ENCODE measurements around the gene KIF5A.
"Not testable (repeated sequence)": the region's sequence is repeated elsewhere in the genome, so short reads cannot be mapped to it uniquely, and the experiment has no call there.

KIF5A gene

DNA sequence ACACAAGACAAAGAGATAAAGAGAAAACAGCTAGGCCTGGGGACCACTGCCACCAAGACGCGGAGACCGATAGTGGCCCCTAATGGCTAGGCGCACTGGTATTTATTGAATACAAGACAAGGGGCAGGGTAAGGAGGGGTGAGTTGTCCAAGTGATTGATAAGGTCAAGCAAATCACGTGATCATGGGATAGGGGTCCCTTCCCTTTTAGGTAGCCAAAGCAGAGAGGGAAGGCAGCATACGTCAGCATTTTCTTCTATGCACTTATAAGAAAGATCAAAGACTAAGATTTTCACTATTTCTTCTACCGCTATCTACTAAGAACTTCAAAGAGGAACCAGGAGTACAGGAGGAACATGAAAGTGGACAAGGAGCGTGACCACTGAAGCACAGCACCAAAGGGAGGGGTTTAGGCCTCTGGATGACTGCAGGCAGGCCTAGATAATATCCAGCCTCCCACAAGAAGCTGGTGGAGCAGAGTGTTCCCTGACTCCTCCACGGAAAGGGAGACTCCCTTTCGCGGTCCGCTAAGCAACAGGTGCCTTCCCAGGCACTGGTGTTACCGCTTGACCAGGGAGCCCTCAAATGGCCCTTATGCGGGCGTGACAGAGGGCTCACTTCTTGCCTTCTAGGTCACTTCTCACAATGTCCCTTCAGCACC is 39.2 kb downstream of the KIF5A start:
- peaks cover 11% of the 10 kb centered on the region; the same call in 1 of the 2 replicates for H3K4me1 ChIP-seq (ENCODE audit: insufficient read depth, low read length)
- not testable (repeated sequence) for H3K36me3 ChIP-seq (ENCODE audit: insufficient read depth, low read length); H3K9ac ChIP-seq (ENCODE audit: low read depth, low read length); H3K9me3 ChIP-seq (ENCODE audit: insufficient read depth, low read depth, low read length); H3K4me3 ChIP-seq (ENCODE audit: low read length); H3K27me3 ChIP-seq (ENCODE audit: insufficient read depth, low read length); H3K27ac ChIP-seq (ENCODE audit: low read depth, low read length)
- WGBS: 93% methylated on average over 15 of the region's 15 CpGs

DNA sequence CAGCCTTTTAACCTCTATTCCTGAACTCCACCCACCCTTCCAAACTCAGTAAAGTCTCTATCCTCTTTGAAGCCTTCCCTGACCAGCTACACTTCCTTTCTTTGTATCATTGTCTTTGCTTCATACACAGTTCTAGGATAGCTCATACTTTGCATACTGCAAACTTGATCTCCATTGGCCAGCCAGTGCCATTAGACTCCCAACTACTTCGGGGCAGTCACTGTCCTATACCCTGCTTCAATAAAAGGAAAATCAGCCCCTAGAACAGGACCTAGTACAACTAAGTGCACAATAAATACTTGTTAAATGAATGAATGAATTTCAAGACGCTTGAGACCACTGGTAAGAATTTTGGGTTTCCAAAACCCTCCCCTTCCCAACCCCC is 40.6 kb downstream of the KIF5A start:
- Histone ChIP-seq H3K27me3 (ENCODE audit: insufficient read depth, low read length) (peaks cover 9% of the 10 kb centered on the region), H3K4me1 (ENCODE audit: insufficient read depth, low read length) (peaks cover 11% of the 10 kb centered on the region; the same call in 1 of the 2 replicates), H3K9me3 (ENCODE audit: insufficient read depth, low read depth, low read length) (no peaks in the 10 kb centered on the region), H3K4me3 (ENCODE audit: low read length) (peak overlapping the region; percentile 87), H3K9ac (ENCODE audit: low read depth, low read length) (peak overlapping the region; percentile 74), H3K27ac (ENCODE audit: low read depth, low read length) (peak overlapping the region; percentile 92), H3K36me3 (ENCODE audit: insufficient read depth, low read length) (peaks cover 7% of the 10 kb centered on the region)
- 13% methylated on average over 2 of the region's 2 CpGs for WGBS

DNA sequence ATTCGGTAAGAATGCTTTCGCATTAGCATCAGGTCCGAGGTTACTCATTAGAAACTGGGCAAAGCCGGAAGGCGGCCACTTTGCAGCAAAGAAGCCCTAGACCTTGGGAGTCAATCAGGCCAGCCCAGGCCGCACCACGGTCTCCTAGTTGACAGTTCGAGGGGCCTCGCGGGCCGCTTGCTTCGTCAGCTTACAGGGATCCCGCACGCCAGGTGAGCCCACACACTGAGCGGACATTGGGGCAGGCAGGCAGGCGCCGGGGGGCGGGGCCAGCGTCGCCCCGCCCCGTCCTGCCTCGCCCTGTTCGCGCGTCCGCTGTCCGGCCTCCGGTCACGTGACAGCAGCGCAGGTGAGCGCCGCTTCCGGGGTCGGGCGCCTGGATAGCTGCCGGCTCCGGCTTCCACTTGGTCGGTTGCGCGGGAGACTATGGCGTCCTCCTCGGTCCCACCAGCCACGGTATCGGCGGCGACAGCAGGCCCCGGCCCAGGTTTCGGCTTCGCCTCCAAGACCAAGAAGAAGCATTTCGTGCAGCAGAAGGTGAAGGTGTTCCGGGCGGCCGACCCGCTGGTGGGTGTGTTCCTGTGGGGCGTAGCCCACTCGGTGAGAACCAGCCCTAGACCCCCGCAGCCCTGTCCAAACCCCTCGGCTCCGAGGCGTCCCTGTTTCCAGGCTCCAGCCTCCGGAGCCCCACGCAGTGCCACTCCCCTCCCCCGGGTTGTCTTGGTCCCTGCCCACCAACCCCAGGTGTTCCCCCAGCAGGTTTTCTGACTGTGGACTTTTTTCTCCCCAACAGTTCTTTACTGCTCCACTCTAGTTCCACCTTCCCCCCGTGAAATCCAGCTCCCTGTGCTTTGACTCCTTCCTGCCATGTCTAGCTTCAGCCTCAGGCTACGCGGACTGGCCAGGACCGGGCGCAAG is 41.3 kb downstream of the KIF5A start, which contains the start of gene PIP4K2C:
Gene PIP4K2C, plus strand, starts transcription at position 329 of the 918 bp plus-strand sequence. Its CDS starts 98 bp downstream, at position 427.
- peaks cover 13% of the 10 kb centered on the region for H3K36me3 ChIP-seq (ENCODE audit: insufficient read depth, low read length)
- H3K4me3 ChIP-seq (ENCODE audit: low read length): peak within 1 kb of the TSS; percentile 87
- under 1% methylated on average over 69 of the region's 69 CpGs for WGBS
- peaks cover 9% of the 10 kb centered on the region for H3K27me3 ChIP-seq (ENCODE audit: insufficient read depth, low read length)
- no peaks in the 10 kb centered on the region for H3K9me3 ChIP-seq (ENCODE audit: insufficient read depth, low read depth, low read length)
- peak within 1 kb of the TSS; percentile 74 for H3K9ac ChIP-seq (ENCODE audit: low read depth, low read length)
- peak within 1 kb of the TSS; percentile 92 for H3K27ac ChIP-seq (ENCODE audit: low read depth, low read length)
- H3K4me1 ChIP-seq (ENCODE audit: insufficient read depth, low read length): peaks cover 11% of the 10 kb centered on the region; the same call in 1 of the 2 replicates

DNA sequence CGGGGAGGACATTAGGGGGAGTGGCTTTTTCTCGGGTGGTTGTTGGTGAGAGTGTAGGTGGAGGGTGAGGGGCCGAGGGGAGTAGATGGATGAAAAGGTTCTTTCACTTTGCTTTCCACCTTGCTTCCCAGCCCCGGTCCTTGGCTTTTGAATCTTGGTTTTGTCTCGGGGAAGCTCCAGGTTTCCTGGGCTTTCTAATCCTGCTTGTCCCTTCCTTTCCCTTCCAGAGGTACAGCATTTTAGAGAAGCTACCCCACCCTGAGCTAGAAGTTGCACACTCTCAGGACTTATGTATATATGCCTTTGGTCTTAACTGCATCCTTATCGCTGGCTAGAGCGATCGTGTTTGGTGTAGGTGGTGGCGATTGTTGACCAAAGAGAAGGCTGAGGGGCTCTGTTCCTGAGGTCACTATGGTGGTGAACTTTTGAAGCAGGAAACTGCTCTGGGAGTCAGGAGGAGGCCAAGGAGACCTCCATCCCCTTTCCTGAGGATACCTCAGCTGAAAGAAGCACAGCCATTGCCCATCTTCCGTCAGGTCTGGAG is 42.0 kb downstream of the KIF5A start:
- Histone ChIP-seq H3K9ac (ENCODE audit: low read depth, low read length) (peak overlapping the region; percentile 70), H3K4me3 (ENCODE audit: low read length) (peak overlapping the region; percentile 87), H3K9me3 (ENCODE audit: insufficient read depth, low read depth, low read length) (no peaks in the 10 kb centered on the region), H3K27ac (ENCODE audit: low read depth, low read length) (no peak overlapping the region), H3K36me3 (ENCODE audit: insufficient read depth, low read length) (peaks cover 18% of the 10 kb centered on the region), H3K4me1 (ENCODE audit: insufficient read depth, low read length) (peaks cover 11% of the 10 kb centered on the region; the same call in 1 of the 2 replicates), H3K27me3 (ENCODE audit: insufficient read depth, low read length) (peaks cover 9% of the 10 kb centered on the region)
- 34% methylated on average over 10 of the region's 10 CpGs for WGBS

GRCh38 chr12:57592551-57593165 is 42.8 kb downstream of the KIF5A start:
- no peak overlapping the region for H3K9ac ChIP-seq (ENCODE audit: low read depth, low read length)
- H3K4me3 ChIP-seq (ENCODE audit: low read length): peak overlapping the region; percentile 87
- H3K9me3 ChIP-seq (ENCODE audit: insufficient read depth, low read depth, low read length): no peaks in the 10 kb centered on the region
- peaks cover 25% of the 10 kb centered on the region for H3K36me3 ChIP-seq (ENCODE audit: insufficient read depth, low read length)
- 77% methylated on average over 2 of the region's 2 CpGs for WGBS
- H3K27ac ChIP-seq (ENCODE audit: low read depth, low read length): no peak overlapping the region
- H3K27me3 ChIP-seq (ENCODE audit: insufficient read depth, low read length): peaks cover 6% of the 10 kb centered on the region
- H3K4me1 ChIP-seq (ENCODE audit: insufficient read depth, low read length): peaks cover 11% of the 10 kb centered on the region; the same call in 1 of the 2 replicates

DNA sequence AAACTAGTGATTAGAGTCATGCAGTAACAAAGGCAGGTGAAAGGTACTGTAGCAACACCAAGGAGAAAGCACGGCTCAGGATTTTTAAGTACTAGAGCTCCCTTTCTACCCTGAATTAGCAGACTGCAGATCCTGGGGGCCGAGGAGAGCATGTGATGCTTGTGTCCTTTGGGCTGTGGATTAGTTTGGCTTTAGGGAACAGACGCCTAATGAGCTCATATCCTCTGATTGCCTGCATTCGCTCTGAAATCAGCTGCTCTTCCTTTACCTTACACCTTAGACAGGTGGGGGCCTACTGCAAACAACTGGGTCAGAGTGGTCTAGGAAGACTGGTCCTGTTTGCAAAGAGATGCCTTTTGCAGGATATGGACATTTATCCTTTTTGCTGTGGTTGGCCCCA is 43.3 kb downstream of the KIF5A start:
- H3K36me3 ChIP-seq (ENCODE audit: insufficient read depth, low read length): peaks cover 25% of the 10 kb centered on the region
- no peak overlapping the region for H3K9ac ChIP-seq (ENCODE audit: low read depth, low read length)
- H3K9me3 ChIP-seq (ENCODE audit: insufficient read depth, low read depth, low read length): no peaks in the 10 kb centered on the region
- H3K27me3 ChIP-seq (ENCODE audit: insufficient read depth, low read length): peaks cover 2% of the 10 kb centered on the region
- H3K4me3 ChIP-seq (ENCODE audit: low read length): no peak overlapping the region
- WGBS: 95% methylated on average over 4 of the region's 4 CpGs
- H3K27ac ChIP-seq (ENCODE audit: low read depth, low read length): no peak overlapping the region
- peaks cover 11% of the 10 kb centered on the region; the same call in 1 of the 2 replicates for H3K4me1 ChIP-seq (ENCODE audit: insufficient read depth, low read length)

DNA sequence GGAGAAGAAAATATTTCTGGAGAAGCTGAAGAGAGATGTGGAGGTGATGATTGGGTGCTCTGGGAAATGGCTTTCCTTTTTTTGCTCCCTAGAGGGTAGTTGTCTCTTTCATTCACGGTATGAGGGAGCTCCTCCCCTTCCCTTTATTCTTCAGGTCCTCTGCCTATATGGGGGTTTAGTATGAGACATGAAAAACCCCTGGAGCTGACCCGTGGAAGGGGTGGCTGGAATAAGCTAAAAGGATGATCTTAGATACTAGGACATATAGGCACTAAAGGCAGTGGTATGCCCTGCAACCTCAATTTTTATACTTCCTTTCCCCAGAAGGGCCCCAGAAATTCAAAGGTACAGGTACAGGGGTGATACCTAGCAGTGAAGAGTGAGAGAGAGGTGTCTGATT is 50.6 kb downstream of the KIF5A start:
- H3K4me3 ChIP-seq (ENCODE audit: low read length): no peak overlapping the region
- no peak overlapping the region for H3K9ac ChIP-seq (ENCODE audit: low read depth, low read length)
- H3K27me3 ChIP-seq (ENCODE audit: insufficient read depth, low read length): no peaks in the 10 kb centered on the region
- peaks cover 55% of the 10 kb centered on the region for H3K36me3 ChIP-seq (ENCODE audit: insufficient read depth, low read length)
- WGBS: 100% methylated on average over 1 of the region's 2 CpGs
- H3K4me1 ChIP-seq (ENCODE audit: insufficient read depth, low read length): peaks cover 9% of the 10 kb centered on the region
- H3K9me3 ChIP-seq (ENCODE audit: insufficient read depth, low read depth, low read length): no peaks in the 10 kb centered on the region
- H3K27ac ChIP-seq (ENCODE audit: low read depth, low read length): no peak overlapping the region

GRCh38 chr12:57602544-57602943 is 52.7 kb downstream of the KIF5A start:
- Histone ChIP-seq H3K9me3 (ENCODE audit: insufficient read depth, low read depth, low read length) (no peaks in the 10 kb centered on the region), H3K27ac (ENCODE audit: low read depth, low read length) (no peak overlapping the region), H3K4me3 (ENCODE audit: low read length) (no peak overlapping the region), H3K9ac (ENCODE audit: low read depth, low read length) (no peak overlapping the region), H3K4me1 (ENCODE audit: insufficient read depth, low read length) (peaks cover 14% of the 10 kb centered on the region), H3K27me3 (ENCODE audit: insufficient read depth, low read length) (no peaks in the 10 kb centered on the region), H3K36me3 (ENCODE audit: insufficient read depth, low read length) (peaks cover 40% of the 10 kb centered on the region)

DNA sequence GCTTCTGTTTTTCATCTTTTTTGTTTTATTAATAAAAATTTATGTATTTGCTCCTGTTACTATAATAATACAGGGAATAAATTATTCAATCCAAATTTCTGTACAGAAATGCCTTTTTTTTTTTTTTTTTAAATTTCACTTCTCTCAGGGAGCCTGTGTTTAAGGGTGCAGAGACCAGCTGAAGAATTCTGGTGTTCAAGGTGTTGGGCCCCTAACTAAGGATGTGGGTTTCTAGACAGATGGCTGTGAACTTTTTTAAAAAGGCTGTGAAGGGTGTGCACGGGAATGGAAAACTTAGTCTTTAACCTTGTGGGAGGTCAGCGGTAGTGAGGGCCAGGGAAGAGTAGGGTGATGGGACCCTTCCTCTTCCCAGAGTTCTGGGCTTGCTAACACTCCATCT is 53.5 kb downstream of the KIF5A start:
- Histone ChIP-seq H3K27ac (ENCODE audit: low read depth, low read length) (peak overlapping the region; percentile 25; the same call in 1 of the 2 replicates), H3K4me1 (ENCODE audit: insufficient read depth, low read length) (peaks cover 14% of the 10 kb centered on the region), H3K4me3 (ENCODE audit: low read length) (peak overlapping the region; percentile 76; the same call in 1 of the 2 replicates), H3K9ac (ENCODE audit: low read depth, low read length) (no peak overlapping the region), H3K36me3 (ENCODE audit: insufficient read depth, low read length) (peaks cover 46% of the 10 kb centered on the region), H3K27me3 (ENCODE audit: insufficient read depth, low read length) (no peaks in the 10 kb centered on the region), H3K9me3 (ENCODE audit: insufficient read depth, low read depth, low read length) (no peaks in the 10 kb centered on the region)
- WGBS: 68% methylated on average over 2 of the region's 2 CpGs

DNA sequence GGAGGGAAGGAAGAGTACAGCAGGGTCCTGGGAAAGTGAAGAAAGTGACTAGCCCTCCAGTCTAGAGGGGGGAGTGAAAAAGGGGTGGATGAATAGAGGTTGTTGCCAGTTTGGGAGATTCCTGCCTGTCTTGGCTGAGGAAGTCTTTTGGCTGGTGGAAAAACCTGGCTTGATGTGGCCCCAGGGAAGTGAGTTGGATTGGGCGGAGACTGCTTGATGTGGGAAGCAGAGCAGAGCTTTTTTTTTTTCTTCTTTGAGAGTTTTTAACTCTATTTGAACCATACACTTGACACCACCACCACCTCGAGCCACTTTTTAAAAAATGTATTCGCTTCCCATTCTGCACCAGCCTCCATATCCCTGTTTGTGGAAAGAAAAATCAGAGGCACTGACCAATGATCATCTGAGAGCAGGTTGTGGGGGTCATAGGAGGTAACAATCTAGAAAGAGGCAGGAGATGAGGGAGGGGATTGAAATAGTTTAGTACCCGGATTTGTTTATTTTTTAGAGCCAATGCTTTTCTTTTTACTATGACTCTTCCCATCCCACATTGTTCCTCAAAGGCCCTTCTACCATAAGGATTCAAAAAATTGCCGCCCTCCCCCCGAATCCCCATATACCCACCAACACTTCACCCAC is 54.1 kb downstream of the KIF5A start:
- Histone ChIP-seq H3K27me3 (ENCODE audit: insufficient read depth, low read length) (no peaks in the 10 kb centered on the region), H3K27ac (ENCODE audit: low read depth, low read length) (peak overlapping the region; percentile 68)
- WGBS: 20% methylated on average over 4 of the region's 6 CpGs

More for the DNA sequence above, 54.1 kb downstream of the KIF5A start:
- Histone ChIP-seq H3K4me1 (ENCODE audit: insufficient read depth, low read length) (peaks cover 19% of the 10 kb centered on the region), H3K9me3 (ENCODE audit: insufficient read depth, low read depth, low read length) (no peaks in the 10 kb centered on the region), H3K9ac (ENCODE audit: low read depth, low read length) (peak overlapping the region; percentile 80), H3K4me3 (ENCODE audit: low read length) (peak overlapping the region; percentile 76), H3K36me3 (ENCODE audit: insufficient read depth, low read length) (peaks cover 45% of the 10 kb centered on the region)
